PC-9 (cell line): ENCODE results near the gene PROM1. TPM values are rescaled to one million over a fixed set of nuclear protein-coding genes. Genes with fewer than 3 reads are reported as not detected.

ENCODE experiments used
- BruUV-seq: library from RNA; stranded (reverse); fragments of 400-500 nt; replicated peaks from 2 replicates; lab custom pipeline; 2021; lab: Mats Ljungman, UMichigan
- CTCF ChIA-PET: fragments of 300-600 bp; sonication (Branson Sonifier 250); formaldehyde crosslinking; loops from one replicate; lab custom pipeline; 2022; ENCODE audit warnings: antibody characterized with exemption; lab: Charles Lee
- POLR2A ChIA-PET: fragments of 300-600 bp; sonication (Branson Sonifier 250); formaldehyde crosslinking; loops from one replicate; lab custom pipeline; 2022; ENCODE audit warnings: antibody characterized with exemption; ENCODE audit not compliant: unreplicated experiment; lab: Charles Lee
- DNase-seq, 2 experiments: peaks; one replicate each; pipeline versions ENCODE4 v3.0.0 to v3.0.0-alpha.2; 2015 to 2022; ENCODE audit warnings: mixed read lengths in 1 of 2
- H2AFZ ChIP-seq: fragments of 200-600 bp; sonication (generic); 2 replicates; pipeline ENCODE4 v1.8.1; 2017; ENCODE audit warnings: antibody characterized with exemption
- H3F3A ChIP-seq: fragments of 200-600 bp; sonication (generic); 2 replicates; pipeline ENCODE4 v1.8.1; 2017; ENCODE audit warnings: antibody characterized with exemption, mild to moderate bottlenecking, low read depth; ENCODE audit not compliant: insufficient read depth
- H3K27ac ChIP-seq: fragments of 200-600 bp; sonication (generic); 2 replicates; pipeline ENCODE4 v1.6.1; 2016; ENCODE audit warnings: mixed run types
- H3K27me3 ChIP-seq: fragments of 200-600 bp; sonication (generic); 2 replicates; pipeline ENCODE4 v1.6.1; 2016; ENCODE audit warnings: low read depth, mixed run types; ENCODE audit not compliant: insufficient read depth
- H3K36me3 ChIP-seq: fragments of 200-600 bp; sonication (generic); 2 replicates; pipeline ENCODE4 v1.6.1; 2016; ENCODE audit warnings: low read depth, mixed run types
- H3K4me1 ChIP-seq: fragments of 200-600 bp; sonication (generic); replicated peaks from 2 replicates; pipeline ENCODE4 v1.6.1; 2016; ENCODE audit warnings: mixed run types; ENCODE audit not compliant: insufficient read depth
- H3K4me2 ChIP-seq: fragments of 200-600 bp; sonication (generic); 2 replicates; pipeline ENCODE4 v1.6.1; 2017; ENCODE audit warnings: mixed run types
- H3K4me3 ChIP-seq: fragments of 200-600 bp; sonication (generic); 2 replicates; pipeline ENCODE4 v1.6.1; 2016; ENCODE audit warnings: mixed run types
- H3K79me2 ChIP-seq: fragments of 200-600 bp; sonication (generic); 2 replicates; pipeline ENCODE4 v1.6.1; 2017; ENCODE audit warnings: low read depth, mixed run types
- H3K9me2 ChIP-seq: fragments of 200-600 bp; sonication (generic); 2 replicates; pipeline ENCODE4 v1.8.1; 2017; ENCODE audit warnings: mild to moderate bottlenecking; ENCODE audit not compliant: insufficient read depth
- H3K9me3 ChIP-seq: fragments of 200-600 bp; sonication (generic); 2 replicates; pipeline ENCODE4 v1.8.1; 2016; ENCODE audit warnings: low read depth; ENCODE audit not compliant: insufficient read depth
- H4K20me1 ChIP-seq: fragments of 200-600 bp; sonication (generic); 2 replicates; pipeline ENCODE4 v1.8.1; 2017; ENCODE audit not compliant: insufficient read depth
- EZH2 ChIP-seq: fragments of 200-600 bp; sonication (generic); IDR thresholded peaks from 2 replicates; pipeline ENCODE4 v1.8.0; 2017; ENCODE audit warnings: antibody characterized with exemption, low read depth
- intact Hi-C: fragments of 100-400 bp; cut with micrococcal nuclease; formaldehyde crosslinking; loops from one replicate; pipeline ENCODE4 v1.10.0; 2022; ENCODE audit not compliant: unreplicated experiment
- total RNA-seq: library from RNA; stranded (reverse); gene quantifications from 2 replicates; pipeline ENCODE4 v1.2.3, GENCODE V29; 2021
- TF ChIP-seq, protein P1 (sequence below): fragments of 200-600 bp; sonication (generic); conservative IDR thresholded peaks from 2 replicates; pipeline ENCODE4 v1.6.1; 2017; ENCODE audit warnings: mixed run types, antibody characterized with exemption, mild to moderate bottlenecking, moderate library complexity

PROM1 gene
- total RNA-seq, 1 experiment from 2014 or later = not detected

DNA sequence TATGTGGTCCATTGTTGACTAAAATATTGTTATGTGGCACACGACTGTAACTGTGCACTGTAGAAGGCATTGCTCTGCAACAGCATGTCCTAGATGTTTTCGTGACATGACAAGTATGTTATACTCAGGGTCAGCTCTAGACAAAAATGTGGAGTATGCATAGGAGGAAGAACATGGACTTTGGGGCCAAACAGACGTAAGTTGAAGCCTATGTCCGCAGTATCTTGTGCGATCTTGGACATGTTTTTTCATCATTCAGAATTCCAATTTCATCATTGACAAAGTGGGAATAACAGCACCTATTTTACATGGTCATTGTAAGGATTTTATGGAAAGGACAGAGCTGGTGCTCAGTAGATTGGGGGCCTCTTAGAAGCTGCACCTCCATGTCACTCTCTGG lies 27.7 kb upstream of the PROM1 start:
- Histone ChIP-seq H3K4me2 (no peak overlapping the region), H4K20me1 (no peaks in the 10 kb centered on the region), H3K4me1 (no peaks in the 10 kb centered on the region), H3K27me3 (no peaks in the 10 kb centered on the region; the same call in 1 of the 2 replicates), H3F3A (no peaks in the 10 kb centered on the region), H3K9me2 (no peaks in the 10 kb centered on the region), H3K4me3 (no peak overlapping the region), H3K9me3 (no peaks in the 10 kb centered on the region), H3K27ac (no peak overlapping the region), H2AFZ (no peak overlapping the region), H3K36me3 (no peaks in the 10 kb centered on the region), H3K79me2 (no peaks in the 10 kb centered on the region)
- no peak for DNase-seq
- intact Hi-C loops = no loop called here
- ChIA-PET CTCF (no interaction called here), POLR2A (no interaction called here)
- no peak for TF ChIP-seq EZH2
- TF ChIP-seq, protein P1, sequence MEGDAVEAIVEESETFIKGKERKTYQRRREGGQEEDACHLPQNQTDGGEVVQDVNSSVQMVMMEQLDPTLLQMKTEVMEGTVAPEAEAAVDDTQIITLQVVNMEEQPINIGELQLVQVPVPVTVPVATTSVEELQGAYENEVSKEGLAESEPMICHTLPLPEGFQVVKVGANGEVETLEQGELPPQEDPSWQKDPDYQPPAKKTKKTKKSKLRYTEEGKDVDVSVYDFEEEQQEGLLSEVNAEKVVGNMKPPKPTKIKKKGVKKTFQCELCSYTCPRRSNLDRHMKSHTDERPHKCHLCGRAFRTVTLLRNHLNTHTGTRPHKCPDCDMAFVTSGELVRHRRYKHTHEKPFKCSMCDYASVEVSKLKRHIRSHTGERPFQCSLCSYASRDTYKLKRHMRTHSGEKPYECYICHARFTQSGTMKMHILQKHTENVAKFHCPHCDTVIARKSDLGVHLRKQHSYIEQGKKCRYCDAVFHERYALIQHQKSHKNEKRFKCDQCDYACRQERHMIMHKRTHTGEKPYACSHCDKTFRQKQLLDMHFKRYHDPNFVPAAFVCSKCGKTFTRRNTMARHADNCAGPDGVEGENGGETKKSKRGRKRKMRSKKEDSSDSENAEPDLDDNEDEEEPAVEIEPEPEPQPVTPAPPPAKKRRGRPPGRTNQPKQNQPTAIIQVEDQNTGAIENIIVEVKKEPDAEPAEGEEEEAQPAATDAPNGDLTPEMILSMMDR = no peak
- BruUV-seq = no TSS peak

DNA sequence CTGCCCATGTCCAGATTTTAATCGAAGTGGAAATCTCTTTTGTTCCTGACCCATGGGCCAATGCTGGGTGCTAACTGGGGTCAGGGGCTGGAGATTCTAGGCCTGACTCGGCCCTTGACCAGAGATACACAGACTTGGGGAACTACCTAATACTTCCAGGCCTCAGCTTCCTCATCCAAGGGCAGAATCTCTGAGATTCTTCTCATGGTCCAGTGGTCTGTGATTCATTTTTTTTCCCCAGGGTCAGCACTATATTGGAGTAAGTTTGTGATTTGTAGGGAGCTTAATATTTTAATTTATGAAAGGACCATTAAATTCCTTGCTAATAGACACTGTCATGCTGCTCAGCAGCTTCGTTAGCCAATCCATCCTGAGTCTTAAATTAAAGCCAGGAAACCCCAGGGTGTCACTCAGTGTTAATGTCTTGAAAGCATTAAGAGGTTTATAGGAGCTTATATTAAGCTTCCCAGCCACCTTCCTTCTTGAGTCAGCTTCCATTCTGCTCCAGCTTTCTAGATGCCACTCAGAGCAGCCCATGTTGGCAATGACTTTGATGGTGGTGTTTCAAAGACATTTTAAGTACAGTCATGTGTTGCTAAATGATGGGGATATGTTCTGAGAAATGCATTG lies 27.0 kb upstream of the PROM1 start:
- Histone ChIP-seq H3K4me2 (no peak overlapping the region), H3K36me3 (no peaks in the 10 kb centered on the region), H3K27ac (no peak overlapping the region), H2AFZ (no peak overlapping the region), H3K27me3 (no peaks in the 10 kb centered on the region; the same call in 1 of the 2 replicates), H4K20me1 (no peaks in the 10 kb centered on the region), H3K4me1 (no peaks in the 10 kb centered on the region), H3K79me2 (no peaks in the 10 kb centered on the region), H3K9me3 (no peaks in the 10 kb centered on the region), H3K4me3 (no peak overlapping the region), H3F3A (no peaks in the 10 kb centered on the region), H3K9me2 (no peaks in the 10 kb centered on the region)
- no peak for TF ChIP-seq EZH2
- TF ChIP-seq, protein P1 = no peak
- intact Hi-C loops = no loop called here
- no peak for DNase-seq
- no TSS peak for BruUV-seq
- CTCF ChIA-PET = interaction anchor here (0.6 kb wide), 1 partner anchor 1361 kb away, joined by 4 read pairs; no protein-coding TSS in a partner anchor
- POLR2A ChIA-PET = no interaction called here

DNA sequence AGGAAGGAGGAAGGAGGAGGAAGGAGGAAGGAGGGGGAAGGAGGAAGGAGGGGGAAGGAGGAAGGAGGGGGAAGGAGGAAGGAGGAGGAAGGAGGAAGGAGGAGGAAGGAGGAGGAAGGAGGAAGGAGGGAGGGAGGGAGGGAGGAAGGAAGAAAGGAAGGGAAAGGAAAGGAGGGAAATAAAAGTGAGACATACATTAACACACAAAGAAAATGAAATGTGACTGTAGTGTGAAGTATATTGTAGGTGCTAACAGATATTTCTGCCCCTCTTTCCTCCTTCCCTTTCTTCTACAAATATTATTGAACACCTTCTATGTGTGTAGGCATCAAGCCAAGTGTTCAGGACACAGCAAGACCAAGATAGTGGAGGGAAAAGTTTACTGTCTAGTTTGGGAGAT lies 26.4 kb upstream of the PROM1 start:
- no peaks in the 10 kb centered on the region for H3K9me2 ChIP-seq
- no peaks in the 10 kb centered on the region for H3K79me2 ChIP-seq
- no peak overlapping the region for H3K4me3 ChIP-seq
- CTCF ChIA-PET = interaction anchor here (0.6 kb wide), 1 partner anchor 1362 kb away, joined by 4 read pairs; no protein-coding TSS in a partner anchor
- intact Hi-C loops = no loop called here
- TF ChIP-seq EZH2 = no peak
- TF ChIP-seq, protein P1 = no peak
- DNase-seq = no peak
- no peaks in the 10 kb centered on the region for H4K20me1 ChIP-seq
- no peaks in the 10 kb centered on the region for H3F3A ChIP-seq
- POLR2A ChIA-PET = no interaction called here
- no TSS peak for BruUV-seq
- no peaks in the 10 kb centered on the region; the same call in 1 of the 2 replicates for H3K27me3 ChIP-seq
- H3K4me1 ChIP-seq = no peaks in the 10 kb centered on the region
- no peaks in the 10 kb centered on the region for H3K36me3 ChIP-seq
- no peak overlapping the region for H3K4me2 ChIP-seq
- no peak overlapping the region for H3K27ac ChIP-seq
- no peak overlapping the region for H2AFZ ChIP-seq
- no peaks in the 10 kb centered on the region for H3K9me3 ChIP-seq
